ENCODE measurements around the gene BMP5.
A peak's percentile ranks its signal among the peaks of the same experiment; 100 is the strongest.

The BMP5 gene

DNA sequence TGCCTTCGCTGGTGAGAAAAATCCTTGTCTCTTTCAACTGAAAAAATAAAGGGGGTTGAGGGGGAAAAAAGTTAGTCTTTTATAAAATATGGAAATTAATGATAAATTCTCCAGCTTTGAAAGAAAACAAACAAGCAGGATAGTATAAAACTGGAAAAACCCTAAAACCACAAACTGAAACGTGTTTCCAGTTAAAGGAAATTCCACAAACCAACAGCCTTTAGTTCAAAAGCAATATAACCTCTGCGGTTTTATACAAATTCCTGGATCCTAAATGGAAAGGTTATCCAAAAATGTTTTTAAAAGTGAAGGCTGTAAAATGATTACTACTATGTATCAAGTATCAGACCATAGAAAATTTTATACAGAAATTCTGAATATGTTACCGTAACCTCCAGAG, 55.6 kb downstream of the BMP5 start:
- TF ChIP-seq NFIC (IDR thresholded peaks at IDR 0.05): no peak
- TF ChIP-seq, protein P1, sequence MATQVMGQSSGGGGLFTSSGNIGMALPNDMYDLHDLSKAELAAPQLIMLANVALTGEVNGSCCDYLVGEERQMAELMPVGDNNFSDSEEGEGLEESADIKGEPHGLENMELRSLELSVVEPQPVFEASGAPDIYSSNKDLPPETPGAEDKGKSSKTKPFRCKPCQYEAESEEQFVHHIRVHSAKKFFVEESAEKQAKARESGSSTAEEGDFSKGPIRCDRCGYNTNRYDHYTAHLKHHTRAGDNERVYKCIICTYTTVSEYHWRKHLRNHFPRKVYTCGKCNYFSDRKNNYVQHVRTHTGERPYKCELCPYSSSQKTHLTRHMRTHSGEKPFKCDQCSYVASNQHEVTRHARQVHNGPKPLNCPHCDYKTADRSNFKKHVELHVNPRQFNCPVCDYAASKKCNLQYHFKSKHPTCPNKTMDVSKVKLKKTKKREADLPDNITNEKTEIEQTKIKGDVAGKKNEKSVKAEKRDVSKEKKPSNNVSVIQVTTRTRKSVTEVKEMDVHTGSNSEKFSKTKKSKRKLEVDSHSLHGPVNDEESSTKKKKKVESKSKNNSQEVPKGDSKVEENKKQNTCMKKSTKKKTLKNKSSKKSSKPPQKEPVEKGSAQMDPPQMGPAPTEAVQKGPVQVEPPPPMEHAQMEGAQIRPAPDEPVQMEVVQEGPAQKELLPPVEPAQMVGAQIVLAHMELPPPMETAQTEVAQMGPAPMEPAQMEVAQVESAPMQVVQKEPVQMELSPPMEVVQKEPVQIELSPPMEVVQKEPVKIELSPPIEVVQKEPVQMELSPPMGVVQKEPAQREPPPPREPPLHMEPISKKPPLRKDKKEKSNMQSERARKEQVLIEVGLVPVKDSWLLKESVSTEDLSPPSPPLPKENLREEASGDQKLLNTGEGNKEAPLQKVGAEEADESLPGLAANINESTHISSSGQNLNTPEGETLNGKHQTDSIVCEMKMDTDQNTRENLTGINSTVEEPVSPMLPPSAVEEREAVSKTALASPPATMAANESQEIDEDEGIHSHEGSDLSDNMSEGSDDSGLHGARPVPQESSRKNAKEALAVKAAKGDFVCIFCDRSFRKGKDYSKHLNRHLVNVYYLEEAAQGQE (IDR thresholded peaks at IDR 0.05; ENCODE audit: low read depth): no peak
- TF ChIP-seq TCF12 (IDR thresholded peaks at IDR 0.05; ENCODE audit: low read depth): no peak
- no peak for TF ChIP-seq USF1 (IDR thresholded peaks at IDR 0.05)
- TF ChIP-seq FOXM1 (IDR thresholded peaks at IDR 0.05; ENCODE audit: borderline replicate concordance, low read depth): no peak
- no peak for TF ChIP-seq CREB1 (IDR thresholded peaks at IDR 0.05; ENCODE audit: low read depth)
- TF ChIP-seq MAX (IDR thresholded peaks at IDR 0.05): no peak
- no peak for TF ChIP-seq RAD21 (IDR thresholded peaks at IDR 0.05; ENCODE audit: low read depth)
- no peak for TF ChIP-seq ZBTB7A (IDR thresholded peaks at IDR 0.05; ENCODE audit: low read depth)

- TF ChIP-seq CEBPB (IDR thresholded peaks at IDR 0.05) (peak; percentile 84), USF1 (IDR thresholded peaks at IDR 0.05) (no peak)
These were observed 56.9 kb downstream of the BMP5 start for GRCh38 chr6:55818482-55818881.

- no peak for TF ChIP-seq USF1 (IDR thresholded peaks at IDR 0.05)
- TF ChIP-seq FOXM1 (IDR thresholded peaks at IDR 0.05; ENCODE audit: borderline replicate concordance, low read depth): no peak
- no peak for TF ChIP-seq EP300 (IDR thresholded peaks at IDR 0.05; ENCODE audit: borderline replicate concordance)
- TF ChIP-seq TEAD4 (IDR thresholded peaks at IDR 0.05): no peak
- TF ChIP-seq, protein P1 (IDR thresholded peaks at IDR 0.05; ENCODE audit: low read depth): no peak
These were observed 62.9 kb downstream of the BMP5 start for GRCh38 chr6:55812509-55812908.

GRCh38 chr6:55811074-55811473, 64.3 kb downstream of the BMP5 start:
- TF ChIP-seq MAX (IDR thresholded peaks at IDR 0.05) (no peak), TAF1 (IDR thresholded peaks at IDR 0.05; ENCODE audit: low read depth) (no peak), YY1 (IDR thresholded peaks at IDR 0.05; ENCODE audit: low read depth) (no peak), EP300 (IDR thresholded peaks at IDR 0.05; ENCODE audit: borderline replicate concordance) (no peak), TCF12 (IDR thresholded peaks at IDR 0.05; ENCODE audit: low read depth) (no peak), NFIC (IDR thresholded peaks at IDR 0.05) (no peak), RAD21 (IDR thresholded peaks at IDR 0.05; ENCODE audit: low read depth) (no peak), TEAD4 (IDR thresholded peaks at IDR 0.05) (no peak), CEBPB (IDR thresholded peaks at IDR 0.05) (no peak), USF1 (IDR thresholded peaks at IDR 0.05) (no peak), EGR1 (IDR thresholded peaks at IDR 0.05) (no peak), CREB1 (IDR thresholded peaks at IDR 0.05; ENCODE audit: low read depth) (no peak), FOXM1 (IDR thresholded peaks at IDR 0.05; ENCODE audit: borderline replicate concordance, low read depth) (no peak), ZBTB7A (IDR thresholded peaks at IDR 0.05; ENCODE audit: low read depth) (no peak)
- TF ChIP-seq, protein P1 (IDR thresholded peaks at IDR 0.05; ENCODE audit: low read depth): no peak
